Colonic mucosa (tissue), 4 donors: ENCODE measurements around the gene ZCCHC7. TPM values are rescaled to one million over a fixed set of nuclear protein-coding genes. Genes with fewer than 3 reads are reported as not detected.
"Not testable (repeated sequence)": the region's sequence is repeated elsewhere in the genome, so short reads cannot be mapped to it uniquely, and the experiment has no call there.

ENCODE experiments used
- DNase-seq: peaks from one replicate; pipeline ENCODE4 v3.0.0-alpha.2; 2020
- H3K27ac ChIP-seq: fragments of 200-600 bp; one replicate; pipeline ENCODE4 v1.8.0; 2021
- H3K27me3 ChIP-seq: fragments of 200-600 bp; one replicate; pipeline ENCODE4 v1.8.0; 2021
- H3K36me3 ChIP-seq: fragments of 200-600 bp; one replicate; pipeline ENCODE4 v1.8.0; 2021
- H3K4me1 ChIP-seq: fragments of 200-600 bp; one replicate; pipeline ENCODE4 v1.8.0; 2021; ENCODE audit warnings: mild to moderate bottlenecking
- H3K4me3 ChIP-seq: fragments of 200-600 bp; one replicate; pipeline ENCODE4 v1.8.0; 2021
- H3K9ac ChIP-seq, 2 donors: one replicate each; pipeline ENCODE4 v1.7.0; 2013; ENCODE audit warnings: control low read depth in 2 of 2, low read depth in 2 of 2, low read length in 2 of 2
- H3K9me3 ChIP-seq: fragments of 200-600 bp; one replicate; pipeline ENCODE4 v1.8.0; 2021
- intact Hi-C: fragments of 100-400 bp; cut with DNase I; formaldehyde crosslinking; loops from one replicate; pipeline ENCODE4 v1.14.1; 2022
- total RNA-seq, 2 donors: library from RNA; stranded (reverse); fragmentation: NEBNext Ultra II Directional in 1 of 2; extraction: Animal tissue kit (Norgen Biotek cat#: 25700) in 1 of 2; gene quantifications; one replicate each; pipeline ENCODE4 v1.2.1, GENCODE V29; 2021
- TF ChIP-seq, protein P1 (sequence below): fragments of 200-600 bp; IDR thresholded peaks from one replicate; pipeline ENCODE4 v1.8.0; 2022; ENCODE audit warnings: antibody characterized with exemption, mild to moderate bottlenecking
- donor health status: healthy.
- donor health status: DM: no; HTN: no; CAD: no.
- donor health status: DM: no; HTN: no; CAD: no.

Gene ZCCHC7
- total RNA-seq, 2 donors from 2014 or later: 14.6 to 15.9 TPM

GRCh38 chr9:37083654-37084053, 36.7 kb upstream of the ZCCHC7 start:
- intact Hi-C loops: no loop called here
- no peaks in the 10 kb centered on the region for H3K4me1 ChIP-seq

DNA sequence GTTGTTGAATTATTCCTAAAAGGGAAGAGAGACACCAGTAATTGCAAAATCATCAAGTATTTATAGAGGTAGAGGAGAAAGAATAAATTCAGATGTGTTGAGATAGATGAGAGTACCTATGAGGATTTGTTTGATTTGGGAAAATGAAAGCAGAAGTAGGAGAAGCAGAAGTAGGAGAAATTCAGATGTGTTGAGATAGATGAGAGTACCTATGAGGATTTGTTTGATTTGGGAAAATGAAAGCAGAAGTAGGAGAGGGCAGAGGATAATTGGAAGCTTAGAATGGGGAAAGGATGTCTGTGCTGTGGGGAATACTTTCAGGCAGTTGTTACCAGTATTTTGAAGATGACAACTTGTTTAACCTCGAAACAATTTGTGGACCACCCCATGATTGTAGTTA, 35.1 kb upstream of the ZCCHC7 start:
- no peak overlapping the region for H3K4me3 ChIP-seq
- H3K4me1 ChIP-seq: no peaks in the 10 kb centered on the region
- no peaks in the 10 kb centered on the region for H3K36me3 ChIP-seq
- no peak overlapping the region for H3K9ac ChIP-seq
- H3K27me3 ChIP-seq: no peaks in the 10 kb centered on the region
- DNase-seq: no peak
- TF ChIP-seq, protein P1, sequence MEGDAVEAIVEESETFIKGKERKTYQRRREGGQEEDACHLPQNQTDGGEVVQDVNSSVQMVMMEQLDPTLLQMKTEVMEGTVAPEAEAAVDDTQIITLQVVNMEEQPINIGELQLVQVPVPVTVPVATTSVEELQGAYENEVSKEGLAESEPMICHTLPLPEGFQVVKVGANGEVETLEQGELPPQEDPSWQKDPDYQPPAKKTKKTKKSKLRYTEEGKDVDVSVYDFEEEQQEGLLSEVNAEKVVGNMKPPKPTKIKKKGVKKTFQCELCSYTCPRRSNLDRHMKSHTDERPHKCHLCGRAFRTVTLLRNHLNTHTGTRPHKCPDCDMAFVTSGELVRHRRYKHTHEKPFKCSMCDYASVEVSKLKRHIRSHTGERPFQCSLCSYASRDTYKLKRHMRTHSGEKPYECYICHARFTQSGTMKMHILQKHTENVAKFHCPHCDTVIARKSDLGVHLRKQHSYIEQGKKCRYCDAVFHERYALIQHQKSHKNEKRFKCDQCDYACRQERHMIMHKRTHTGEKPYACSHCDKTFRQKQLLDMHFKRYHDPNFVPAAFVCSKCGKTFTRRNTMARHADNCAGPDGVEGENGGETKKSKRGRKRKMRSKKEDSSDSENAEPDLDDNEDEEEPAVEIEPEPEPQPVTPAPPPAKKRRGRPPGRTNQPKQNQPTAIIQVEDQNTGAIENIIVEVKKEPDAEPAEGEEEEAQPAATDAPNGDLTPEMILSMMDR: no peak
- H3K27ac ChIP-seq: no peak overlapping the region
- no peaks in the 10 kb centered on the region for H3K9me3 ChIP-seq
- intact Hi-C loops: no loop called here

More at GRCh38 chr9:37083654-37084053, 36.7 kb upstream of the ZCCHC7 start:
- Histone ChIP-seq H3K27ac (no peak overlapping the region), H3K9ac (no peak overlapping the region), H3K36me3 (no peaks in the 10 kb centered on the region), H3K9me3 (no peaks in the 10 kb centered on the region), H3K27me3 (no peaks in the 10 kb centered on the region), H3K4me3 (no peak overlapping the region)
- TF ChIP-seq, protein P1: no peak
- no peak for DNase-seq

DNA sequence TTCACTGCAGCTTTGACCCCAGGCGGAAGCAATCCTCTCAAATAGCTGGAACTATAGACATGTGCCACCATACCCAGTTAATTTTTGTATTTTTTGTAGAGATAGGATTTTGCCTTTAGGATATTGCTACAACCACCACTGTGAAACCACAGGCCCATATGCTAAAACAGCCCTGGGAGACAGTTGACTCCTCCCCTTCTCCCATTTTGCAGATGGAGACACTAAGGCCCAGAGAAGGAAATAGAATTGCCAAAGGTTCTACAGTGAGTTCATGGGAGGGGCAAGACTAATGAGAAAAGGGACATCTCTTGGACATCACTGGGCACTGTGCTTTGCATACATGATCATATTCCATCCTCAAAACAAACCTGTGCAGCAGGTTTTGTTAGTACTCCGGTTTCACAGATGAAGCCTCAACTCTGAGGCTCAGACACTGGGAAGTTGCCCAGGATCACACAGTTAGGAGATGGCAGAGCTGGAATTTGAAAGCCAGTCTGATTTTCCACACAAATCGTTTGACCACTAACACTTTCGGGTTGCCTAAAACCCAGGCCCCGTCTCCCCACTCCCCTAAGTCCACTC, 27.6 kb upstream of the ZCCHC7 start:
- intact Hi-C loops, H3K9me3 ChIP-seq, DNase-seq: not testable (repeated sequence)

DNA sequence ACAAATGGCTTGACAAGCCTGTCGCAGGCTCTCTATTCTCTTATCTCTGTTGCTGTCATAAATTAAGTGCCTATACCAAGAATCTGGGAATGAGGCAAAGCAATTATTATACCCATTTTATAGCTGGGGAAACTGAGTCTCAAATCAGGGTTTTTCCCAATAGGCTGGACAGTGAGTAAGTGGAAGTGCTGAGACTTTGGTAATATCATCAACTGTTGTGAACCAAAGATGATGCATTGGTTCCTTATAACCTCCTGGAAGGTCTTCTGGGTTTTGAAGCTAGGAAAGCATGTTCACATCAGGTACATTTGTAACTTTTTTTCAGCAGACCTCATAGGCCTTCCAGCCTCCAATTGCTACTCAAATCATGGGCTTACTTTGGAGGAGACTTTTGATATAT, 25.6 kb upstream of the ZCCHC7 start:
- no peak for DNase-seq
- intact Hi-C loops: no loop called here
- H3K4me3 ChIP-seq: no peak overlapping the region
- H3K36me3 ChIP-seq: no peaks in the 10 kb centered on the region
- no peaks in the 10 kb centered on the region for H3K9me3 ChIP-seq
- H3K27me3 ChIP-seq: no peaks in the 10 kb centered on the region
- H3K9ac ChIP-seq: no peak overlapping the region
- no peak overlapping the region for H3K27ac ChIP-seq
- TF ChIP-seq, protein P1: no peak
- no peaks in the 10 kb centered on the region for H3K4me1 ChIP-seq

More for the DNA sequence above, 27.6 kb upstream of the ZCCHC7 start:
- H3K4me1 ChIP-seq, H3K36me3 ChIP-seq, H3K4me3 ChIP-seq, H3K27ac ChIP-seq, H3K9ac ChIP-seq, H3K27me3 ChIP-seq: not testable (repeated sequence)

DNA sequence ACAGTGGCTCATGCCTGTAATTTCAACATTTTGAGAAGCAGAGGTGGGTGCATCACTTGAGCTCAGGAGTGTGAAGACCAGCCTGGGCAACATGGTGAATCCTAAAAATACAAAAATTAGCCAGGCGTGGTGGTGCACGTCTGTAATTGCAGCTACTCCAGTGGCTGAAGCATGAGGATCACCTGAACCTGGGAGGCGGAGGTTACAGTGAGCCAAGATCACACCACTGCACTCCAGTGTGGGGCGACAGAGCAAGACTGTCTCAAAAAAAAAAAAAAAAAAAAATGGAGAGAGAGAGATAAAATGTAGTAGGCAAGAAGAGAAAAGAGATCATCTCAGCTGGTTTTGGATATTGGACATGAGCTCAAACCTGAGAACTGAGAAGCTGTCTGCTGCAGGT, 23.7 kb upstream of the ZCCHC7 start:
- H3K9me3 ChIP-seq: no peaks in the 10 kb centered on the region
- intact Hi-C loops: no loop called here
- DNase-seq: no peak
- no peak overlapping the region for H3K9ac ChIP-seq
- no peak overlapping the region for H3K27ac ChIP-seq
- no peaks in the 10 kb centered on the region for H3K27me3 ChIP-seq
- no peaks in the 10 kb centered on the region for H3K4me1 ChIP-seq
- H3K36me3 ChIP-seq: no peaks in the 10 kb centered on the region
- TF ChIP-seq, protein P1: no peak
- H3K4me3 ChIP-seq: no peak overlapping the region

GRCh38 chr9:37097294-37097693, 23.1 kb upstream of the ZCCHC7 start:
- no peaks in the 10 kb centered on the region for H3K9me3 ChIP-seq
- H3K4me1 ChIP-seq: no peaks in the 10 kb centered on the region
- intact Hi-C loops: no loop called here
- H3K27me3 ChIP-seq: no peaks in the 10 kb centered on the region
- no peak for DNase-seq
- no peak overlapping the region for H3K4me3 ChIP-seq
- no peak overlapping the region for H3K27ac ChIP-seq
- TF ChIP-seq, protein P1: no peak
- no peak overlapping the region for H3K9ac ChIP-seq
- H3K36me3 ChIP-seq: no peaks in the 10 kb centered on the region
